GM04504 (cell line): ENCODE data around the gene KBTBD13.
"Not testable (repeated sequence)": the region's sequence is repeated elsewhere in the genome, so short reads cannot be mapped to it uniquely, and the experiment has no call there.

ENCODE experiments used
- DNase-seq: peaks from one replicate; pipeline ENCODE4 v3.0.0-alpha.2; 2012; ENCODE audit warnings: low read depth

KBTBD13 gene

GRCh38 chr15:65089206-65089824, 12.8 kb downstream of the KBTBD13 start:
- no peak for DNase-seq

- no peak for DNase-seq
Observed at GRCh38 chr15:65091946-65092770, 15.6 kb downstream of the KBTBD13 start.

GRCh38 chr15:65092911-65093792, 16.6 kb downstream of the KBTBD13 start:
- DNase-seq, result no peak

- not testable (repeated sequence) for DNase-seq
Observed at GRCh38 chr15:65093793-65094170, 17.2 kb downstream of the KBTBD13 start.

GRCh38 chr15:65094294-65094995, 17.9 kb downstream of the KBTBD13 start:
- DNase-seq, result no peak

- DNase-seq, result no peak
Observed at GRCh38 chr15:65095011-65095746, 18.6 kb downstream of the KBTBD13 start.

GRCh38 chr15:65095747-65096104, 19.2 kb downstream of the KBTBD13 start:
- no peak for DNase-seq

- DNase-seq, result no peak
Observed at GRCh38 chr15:65096481-65097385, 20.2 kb downstream of the KBTBD13 start.

- no peak for DNase-seq
Observed at GRCh38 chr15:65097651-65098263, 21.2 kb downstream of the KBTBD13 start.

GRCh38 chr15:65099336-65099735, 22.8 kb downstream of the KBTBD13 start:
- DNase-seq, result no peak

GRCh38 chr15:65099801-65100200, 23.3 kb downstream of the KBTBD13 start:
- DNase-seq, result not testable (repeated sequence)

- no peak for DNase-seq
Observed at GRCh38 chr15:65100442-65100841, 23.9 kb downstream of the KBTBD13 start.

- no peak for DNase-seq
Observed at GRCh38 chr15:65101411-65101890, 24.9 kb downstream of the KBTBD13 start.

- DNase-seq, result no peak
Observed at GRCh38 chr15:65101891-65102708, 25.6 kb downstream of the KBTBD13 start.

GRCh38 chr15:65102912-65103311, 26.4 kb downstream of the KBTBD13 start:
- DNase-seq, result no peak

- DNase-seq, result no peak
Observed at GRCh38 chr15:65105038-65105437, 28.5 kb downstream of the KBTBD13 start.

GRCh38 chr15:65106011-65106590, 29.6 kb downstream of the KBTBD13 start:
- no peak for DNase-seq

- DNase-seq, result no peak
Observed at GRCh38 chr15:65110676-65111292, 34.2 kb downstream of the KBTBD13 start.
